ENCODE data around the gene ADAMTS2.

Gene ADAMTS2

DNA sequence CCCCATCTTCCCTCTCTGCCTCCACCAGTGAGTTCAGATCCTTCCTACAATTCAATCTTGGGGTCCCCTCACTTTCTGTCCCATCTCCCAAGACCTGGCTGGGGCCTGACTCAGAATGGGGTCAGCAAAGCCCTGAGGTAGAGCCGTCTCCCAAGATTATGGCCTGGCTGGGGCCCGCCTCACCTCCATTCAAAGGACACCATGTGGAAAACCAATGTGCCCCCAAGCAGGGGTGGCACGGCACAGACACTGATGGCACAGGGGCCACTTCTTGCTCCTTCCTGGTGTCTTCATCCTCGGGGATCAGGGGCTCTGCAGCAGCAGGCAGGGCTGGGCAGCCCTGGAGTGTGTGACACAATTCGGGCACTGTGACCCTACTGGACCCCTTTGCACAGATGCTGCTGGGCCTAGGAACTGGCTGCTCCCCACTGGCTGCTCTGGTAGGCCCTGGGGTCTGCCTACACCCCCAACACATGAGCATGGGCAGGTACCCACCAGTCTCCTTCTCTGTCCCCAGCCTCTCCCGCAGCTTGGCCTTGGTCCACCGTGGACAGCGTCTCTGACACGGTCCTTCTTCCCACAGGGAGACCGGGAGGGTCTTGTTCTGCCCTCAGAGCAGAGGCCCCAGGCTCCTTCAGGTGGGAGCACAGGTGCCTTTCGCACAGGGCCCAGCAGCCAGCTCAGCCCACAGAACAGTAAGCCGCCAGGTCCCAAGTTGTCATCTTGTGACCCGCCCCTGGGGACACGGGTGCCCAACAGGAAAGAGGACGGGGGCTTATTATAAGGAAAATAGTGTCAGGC, 89.5 kb downstream of the ADAMTS2 start:
- no peaks in the 10 kb centered on the region for H3K36me3 ChIP-seq (ENCODE audit: control insufficient read depth, insufficient read depth, low read length)
- no peaks in the 10 kb centered on the region for H3K27me3 ChIP-seq (ENCODE audit: control insufficient read depth, insufficient read depth, low read length)
- no peak overlapping the region for H3K27ac ChIP-seq (ENCODE audit: low read length)
- H3K9me3 ChIP-seq (ENCODE audit: control insufficient read depth, insufficient read depth, low read length): no peaks in the 10 kb centered on the region
- H3K4me3 ChIP-seq (ENCODE audit: low read length): no peak overlapping the region
- no peaks in the 10 kb centered on the region for H3K4me1 ChIP-seq (ENCODE audit: control insufficient read depth, insufficient read depth, low read length)
- DNase-seq (ENCODE audit: low read depth, low spot score): no peak
- no CpG with 5 or more reads among the region's 15 CpGs for WGBS (ENCODE audit: insufficient coverage, insufficient read length)

DNA sequence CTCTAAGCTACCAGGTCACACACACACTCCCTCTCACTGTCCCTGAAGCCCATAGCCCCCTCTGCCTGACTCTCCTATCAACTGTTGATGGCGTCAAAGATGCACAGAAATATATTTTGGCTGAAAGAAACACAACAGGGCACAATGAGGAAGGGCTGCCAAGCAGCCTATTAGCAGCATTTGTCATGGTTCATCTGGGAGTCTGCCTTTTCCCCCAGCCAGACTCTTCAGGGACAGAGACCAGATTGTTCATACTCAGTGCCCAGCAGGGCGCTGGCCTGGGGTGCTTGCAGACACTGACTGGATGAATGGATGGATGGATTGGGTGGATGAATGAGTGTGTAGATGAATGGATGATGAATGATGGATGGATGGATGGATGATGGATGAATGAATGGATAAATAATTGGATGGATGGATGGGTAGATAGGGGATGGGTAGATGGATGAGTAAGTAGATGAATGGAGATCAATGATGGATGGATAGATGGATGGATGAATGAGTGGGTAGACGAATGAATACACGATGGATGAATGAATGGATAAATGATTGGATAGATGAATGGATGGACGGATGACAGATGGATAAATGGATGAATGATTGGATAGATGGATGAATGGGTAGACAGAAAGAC, 90.5 kb downstream of the ADAMTS2 start:
- Histone ChIP-seq H3K27me3 (ENCODE audit: control insufficient read depth, insufficient read depth, low read length) (no peaks in the 10 kb centered on the region), H3K9me3 (ENCODE audit: control insufficient read depth, insufficient read depth, low read length) (no peaks in the 10 kb centered on the region), H3K4me3 (ENCODE audit: low read length) (no peak overlapping the region), H3K27ac (ENCODE audit: low read length) (no peak overlapping the region), H3K36me3 (ENCODE audit: control insufficient read depth, insufficient read depth, low read length) (no peaks in the 10 kb centered on the region), H3K4me1 (ENCODE audit: control insufficient read depth, insufficient read depth, low read length) (no peaks in the 10 kb centered on the region)
- no peak for DNase-seq (ENCODE audit: low read depth, low spot score)
- WGBS (ENCODE audit: insufficient coverage, insufficient read length): 100% methylated on average over 2 of the region's 5 CpGs

DNA sequence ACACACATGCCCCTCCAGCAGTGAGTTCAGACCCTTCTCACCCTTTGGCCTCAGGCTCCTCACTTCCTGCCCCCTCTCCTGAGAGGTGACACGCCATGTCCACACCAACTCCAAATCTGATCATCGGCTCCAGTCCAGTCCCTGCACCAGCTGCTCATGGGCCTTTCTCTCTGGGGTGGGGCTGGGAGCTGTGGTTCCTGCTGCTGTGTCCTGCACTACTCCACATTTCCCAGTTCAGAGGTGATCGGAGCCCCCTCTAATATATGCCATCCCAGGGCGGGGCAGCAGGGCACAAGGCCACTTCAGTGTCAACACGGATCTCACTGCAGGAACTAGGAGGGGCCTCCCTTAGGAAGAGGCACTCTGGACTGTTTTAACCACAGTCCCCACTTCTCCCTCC, 91.5 kb downstream of the ADAMTS2 start:
- Histone ChIP-seq H3K27ac (ENCODE audit: low read length) (no peak overlapping the region), H3K27me3 (ENCODE audit: control insufficient read depth, insufficient read depth, low read length) (no peaks in the 10 kb centered on the region), H3K9me3 (ENCODE audit: control insufficient read depth, insufficient read depth, low read length) (no peaks in the 10 kb centered on the region), H3K36me3 (ENCODE audit: control insufficient read depth, insufficient read depth, low read length) (no peaks in the 10 kb centered on the region), H3K4me1 (ENCODE audit: control insufficient read depth, insufficient read depth, low read length) (no peaks in the 10 kb centered on the region), H3K4me3 (ENCODE audit: low read length) (no peak overlapping the region)
- DNase-seq (ENCODE audit: low read depth, low spot score): no peak
- no CpG with 5 or more reads among the region's 5 CpGs for WGBS (ENCODE audit: insufficient coverage, insufficient read length)

DNA sequence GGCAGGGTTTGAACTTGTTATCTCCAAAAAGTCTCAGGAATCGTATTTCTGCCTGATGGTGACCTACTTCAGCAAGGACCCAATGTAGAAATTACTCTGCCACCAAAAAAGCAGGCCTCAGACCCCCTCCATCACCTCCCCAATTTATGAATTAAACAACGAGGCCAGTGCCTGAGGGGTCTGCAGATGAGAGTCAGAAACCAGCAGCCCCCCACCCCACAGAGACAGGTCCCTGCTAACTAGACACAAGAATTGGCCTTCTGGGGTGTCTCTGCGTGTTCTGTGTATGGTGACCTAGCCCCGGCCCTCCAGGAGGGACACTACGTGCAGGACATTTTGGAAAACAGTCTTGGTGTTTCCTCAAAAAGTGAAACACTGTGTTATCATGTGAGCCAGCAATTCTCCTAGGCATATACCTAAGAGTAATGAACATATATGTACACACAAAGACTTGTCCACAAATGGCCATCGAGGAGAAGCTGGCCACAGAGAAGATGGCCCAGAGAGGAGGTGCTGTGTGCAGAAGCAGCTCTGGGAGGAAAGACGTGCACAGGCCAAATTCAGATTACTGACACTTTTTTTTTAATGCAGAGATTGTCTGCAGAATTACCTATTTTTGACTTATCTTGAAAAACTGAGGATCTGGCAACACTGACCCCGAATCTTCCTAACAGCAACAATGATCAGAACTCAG, 93.8 kb downstream of the ADAMTS2 start:
- DNase-seq (ENCODE audit: low read depth, low spot score): no peak
- no CpG with 5 or more reads among the region's 8 CpGs for WGBS (ENCODE audit: insufficient coverage, insufficient read length)
- H3K36me3 ChIP-seq (ENCODE audit: control insufficient read depth, insufficient read depth, low read length): no peaks in the 10 kb centered on the region
- no peak overlapping the region for H3K4me3 ChIP-seq (ENCODE audit: low read length)
- no peaks in the 10 kb centered on the region for H3K9me3 ChIP-seq (ENCODE audit: control insufficient read depth, insufficient read depth, low read length)
- no peaks in the 10 kb centered on the region for H3K4me1 ChIP-seq (ENCODE audit: control insufficient read depth, insufficient read depth, low read length)
- no peak overlapping the region for H3K27ac ChIP-seq (ENCODE audit: low read length)
- H3K27me3 ChIP-seq (ENCODE audit: control insufficient read depth, insufficient read depth, low read length): no peaks in the 10 kb centered on the region

DNA sequence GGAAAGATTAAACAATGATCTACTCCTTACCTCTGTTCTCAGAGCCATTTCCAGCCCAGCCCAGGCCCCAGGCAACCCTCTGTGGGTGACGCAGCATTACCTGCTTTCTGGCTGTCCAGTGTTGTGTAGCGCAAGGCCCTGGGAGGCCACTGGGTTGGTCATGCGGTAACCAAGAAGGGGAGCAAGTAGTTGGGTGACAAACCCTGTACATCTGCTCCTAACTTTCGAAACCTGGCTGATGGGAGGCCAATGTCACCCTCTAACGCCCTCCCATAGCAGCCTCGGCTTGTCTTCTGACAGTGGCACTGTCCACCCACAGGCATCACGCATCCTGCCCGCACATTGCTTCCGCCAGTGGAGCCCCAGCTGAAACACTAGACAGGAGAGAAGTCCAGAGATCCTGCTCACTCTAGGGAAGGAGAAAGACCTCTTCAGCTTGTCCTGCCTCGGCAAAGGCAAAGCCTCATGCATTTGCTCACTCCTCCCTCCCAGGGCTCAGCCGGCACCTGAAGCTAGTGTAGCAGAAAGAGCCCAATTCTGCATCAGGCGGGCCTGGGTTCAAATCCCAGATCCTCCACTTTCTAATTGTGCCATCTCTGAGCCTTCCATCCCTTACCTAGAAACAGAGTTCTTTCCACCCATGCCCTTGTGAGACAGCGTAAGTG, 94.6 kb downstream of the ADAMTS2 start:
- no CpG with 5 or more reads among the region's 13 CpGs for WGBS (ENCODE audit: insufficient coverage, insufficient read length)
- no peaks in the 10 kb centered on the region for H3K27me3 ChIP-seq (ENCODE audit: control insufficient read depth, insufficient read depth, low read length)
- no peak for DNase-seq (ENCODE audit: low read depth, low spot score)
- H3K9me3 ChIP-seq (ENCODE audit: control insufficient read depth, insufficient read depth, low read length): no peaks in the 10 kb centered on the region
- no peaks in the 10 kb centered on the region for H3K36me3 ChIP-seq (ENCODE audit: control insufficient read depth, insufficient read depth, low read length)
- no peak overlapping the region for H3K4me3 ChIP-seq (ENCODE audit: low read length)
- H3K4me1 ChIP-seq (ENCODE audit: control insufficient read depth, insufficient read depth, low read length): no peaks in the 10 kb centered on the region
- no peak overlapping the region for H3K27ac ChIP-seq (ENCODE audit: low read length)

DNA sequence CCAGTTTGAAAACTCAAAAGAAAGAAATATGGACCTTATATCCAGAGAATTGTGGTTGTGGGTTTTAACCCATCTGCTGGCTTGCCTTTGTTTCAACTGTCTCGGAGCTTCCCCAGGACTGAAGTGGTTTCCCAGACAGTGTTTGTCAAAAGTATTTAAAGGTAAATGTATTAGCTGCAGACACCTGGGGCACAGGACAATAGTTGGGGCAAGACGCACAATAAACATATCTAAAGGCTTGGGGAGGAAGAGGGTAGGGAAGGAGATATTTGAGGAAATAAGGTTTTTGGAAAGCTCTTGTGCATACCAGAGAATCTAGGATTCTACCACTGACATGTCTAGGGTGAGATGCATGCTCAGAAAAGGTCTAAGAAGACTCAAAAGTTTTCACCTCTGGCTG, 99.0 kb downstream of the ADAMTS2 start:
- no peak overlapping the region for H3K27ac ChIP-seq (ENCODE audit: low read length)

DNA sequence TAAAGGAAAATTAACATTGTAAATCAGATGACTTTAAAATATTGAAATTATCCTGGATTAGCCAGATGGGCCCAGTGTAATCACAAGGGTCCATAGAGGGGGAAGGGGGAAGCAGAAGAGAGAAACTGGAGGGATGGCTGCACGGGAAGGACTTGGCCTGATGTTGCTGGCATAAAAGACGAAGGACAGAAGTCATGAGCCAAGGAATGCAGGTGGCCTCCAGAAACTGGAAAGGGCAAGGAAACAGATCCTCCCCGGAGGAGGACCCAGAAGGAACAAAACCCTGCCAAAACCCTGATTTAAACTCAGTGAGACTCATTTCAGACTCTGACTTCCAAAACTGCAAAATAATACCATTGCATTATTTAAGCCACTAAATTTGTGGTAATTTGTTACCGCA, 100.2 kb downstream of the ADAMTS2 start:
- Histone ChIP-seq H3K27ac (ENCODE audit: low read length) (no peak overlapping the region), H3K9me3 (ENCODE audit: control insufficient read depth, insufficient read depth, low read length) (no peaks in the 10 kb centered on the region), H3K4me1 (ENCODE audit: control insufficient read depth, insufficient read depth, low read length) (no peaks in the 10 kb centered on the region), H3K27me3 (ENCODE audit: control insufficient read depth, insufficient read depth, low read length) (no peaks in the 10 kb centered on the region), H3K36me3 (ENCODE audit: control insufficient read depth, insufficient read depth, low read length) (no peaks in the 10 kb centered on the region), H3K4me3 (ENCODE audit: low read length) (no peak overlapping the region)
- DNase-seq (ENCODE audit: low read depth, low spot score): no peak
- no CpG with 5 or more reads among the region's 4 CpGs for WGBS (ENCODE audit: insufficient coverage, insufficient read length)

More for the DNA sequence above, 99.0 kb downstream of the ADAMTS2 start:
- Histone ChIP-seq H3K4me1 (ENCODE audit: control insufficient read depth, insufficient read depth, low read length) (no peaks in the 10 kb centered on the region), H3K4me3 (ENCODE audit: low read length) (no peak overlapping the region), H3K36me3 (ENCODE audit: control insufficient read depth, insufficient read depth, low read length) (no peaks in the 10 kb centered on the region), H3K9me3 (ENCODE audit: control insufficient read depth, insufficient read depth, low read length) (no peaks in the 10 kb centered on the region), H3K27me3 (ENCODE audit: control insufficient read depth, insufficient read depth, low read length) (no peaks in the 10 kb centered on the region)
- DNase-seq (ENCODE audit: low read depth, low spot score): no peak
- no CpG with 5 or more reads among the region's 2 CpGs for WGBS (ENCODE audit: insufficient coverage, insufficient read length)

DNA sequence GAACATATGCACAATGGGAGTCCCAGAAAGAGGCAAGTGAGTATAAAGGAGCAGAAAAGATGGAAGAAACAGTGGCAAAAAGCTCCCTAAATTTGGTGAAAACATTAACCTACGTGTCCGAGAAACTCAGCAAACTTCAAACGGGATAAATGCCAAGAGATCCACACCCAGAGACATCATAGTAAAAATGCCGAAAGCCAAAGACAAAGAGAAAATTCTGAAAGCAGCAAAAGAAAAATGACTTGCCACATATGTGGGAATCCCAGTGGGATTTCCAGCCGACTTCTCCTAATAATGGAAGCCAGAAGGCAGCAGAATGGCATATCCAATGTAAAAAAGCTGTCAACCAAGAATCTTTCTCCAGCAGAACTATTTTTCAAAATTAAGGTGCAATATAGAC, 101.2 kb downstream of the ADAMTS2 start:
- no peaks in the 10 kb centered on the region for H3K27me3 ChIP-seq (ENCODE audit: control insufficient read depth, insufficient read depth, low read length)
- H3K4me1 ChIP-seq (ENCODE audit: control insufficient read depth, insufficient read depth, low read length): no peaks in the 10 kb centered on the region
- H3K4me3 ChIP-seq (ENCODE audit: low read length): no peak overlapping the region
- no peaks in the 10 kb centered on the region for H3K9me3 ChIP-seq (ENCODE audit: control insufficient read depth, insufficient read depth, low read length)
- no peaks in the 10 kb centered on the region for H3K36me3 ChIP-seq (ENCODE audit: control insufficient read depth, insufficient read depth, low read length)
- DNase-seq (ENCODE audit: low read depth, low spot score): no peak
- no peak overlapping the region for H3K27ac ChIP-seq (ENCODE audit: low read length)
- WGBS (ENCODE audit: insufficient coverage, insufficient read length): no CpG with 5 or more reads among the region's 5 CpGs

DNA sequence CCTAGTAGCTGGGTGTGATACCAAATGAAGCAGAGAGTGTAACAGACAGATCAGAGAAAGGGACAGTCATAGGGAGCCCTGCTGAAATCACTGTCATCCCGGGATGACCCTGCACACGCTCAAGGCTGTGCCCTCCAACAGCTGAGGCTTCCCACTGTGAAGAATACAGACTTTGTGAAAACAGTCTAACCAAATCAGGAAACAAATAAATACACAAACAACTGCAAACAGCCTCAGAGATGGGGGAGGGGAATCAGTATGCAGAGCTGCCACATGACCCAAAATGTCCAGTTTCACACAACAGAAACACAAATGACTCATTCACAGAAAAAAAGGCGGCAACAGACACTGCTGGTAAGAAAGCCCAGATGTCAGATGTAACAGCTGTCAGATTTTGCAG, 101.9 kb downstream of the ADAMTS2 start:
- no CpG with 5 or more reads among the region's 3 CpGs for WGBS (ENCODE audit: insufficient coverage, insufficient read length)
- H3K27ac ChIP-seq (ENCODE audit: low read length): no peak overlapping the region
- no peak overlapping the region for H3K4me3 ChIP-seq (ENCODE audit: low read length)
- DNase-seq (ENCODE audit: low read depth, low spot score): no peak
- no peaks in the 10 kb centered on the region for H3K4me1 ChIP-seq (ENCODE audit: control insufficient read depth, insufficient read depth, low read length)
- H3K9me3 ChIP-seq (ENCODE audit: control insufficient read depth, insufficient read depth, low read length): no peaks in the 10 kb centered on the region
- H3K36me3 ChIP-seq (ENCODE audit: control insufficient read depth, insufficient read depth, low read length): no peaks in the 10 kb centered on the region
- no peaks in the 10 kb centered on the region for H3K27me3 ChIP-seq (ENCODE audit: control insufficient read depth, insufficient read depth, low read length)

DNA sequence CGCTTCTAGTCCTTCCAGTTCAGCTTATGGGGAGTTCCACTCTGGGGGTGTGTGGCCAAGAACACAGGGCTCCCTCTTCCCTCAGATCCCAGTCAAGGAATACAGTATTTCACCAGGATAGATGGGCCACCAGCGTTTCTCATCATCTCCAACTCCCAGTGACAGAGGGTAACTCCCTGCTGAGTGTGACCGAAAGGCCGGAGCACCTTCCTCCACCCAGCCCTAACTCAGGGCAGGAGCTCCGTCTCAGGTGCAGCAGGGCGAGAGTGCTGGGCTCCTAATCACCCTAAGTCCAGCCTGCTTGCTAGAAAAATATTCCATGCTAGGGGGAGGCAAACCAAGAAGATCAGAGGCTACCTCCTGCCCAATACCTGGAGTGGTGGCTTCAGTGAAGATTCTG, 102.6 kb downstream of the ADAMTS2 start:
- WGBS (ENCODE audit: insufficient coverage, insufficient read length): no CpG with 5 or more reads among the region's 6 CpGs
- Histone ChIP-seq H3K9me3 (ENCODE audit: control insufficient read depth, insufficient read depth, low read length) (no peaks in the 10 kb centered on the region), H3K27ac (ENCODE audit: low read length) (no peak overlapping the region), H3K36me3 (ENCODE audit: control insufficient read depth, insufficient read depth, low read length) (no peaks in the 10 kb centered on the region), H3K4me1 (ENCODE audit: control insufficient read depth, insufficient read depth, low read length) (no peaks in the 10 kb centered on the region), H3K27me3 (ENCODE audit: control insufficient read depth, insufficient read depth, low read length) (no peaks in the 10 kb centered on the region), H3K4me3 (ENCODE audit: low read length) (no peak overlapping the region)
- no peak for DNase-seq (ENCODE audit: low read depth, low spot score)

All from iPS DF 6.9 (cell line).